HCT116 (cell line): Measurements from ENCODE around the gene ETFA. TPM values are rescaled to one million over a fixed set of nuclear protein-coding genes. Genes with fewer than 3 reads are reported as not detected.

Experiments
- ATAC-seq: fragments of 200-7000 bp; cut with Tn5 transposase; 2 replicates; pipeline ENCODE4 v1.9.1; 2020; ENCODE audit warnings: mild to moderate bottlenecking, moderate library complexity
- BruUV-seq: library from RNA; stranded (reverse); fragments of 400-500 nt; replicated peaks from 2 replicates; lab custom pipeline; 2021; lab: Mats Ljungman, UMichigan
- CTCF ChIA-PET: fragments of 300-600 bp; sonication (Branson Sonifier 250); formaldehyde crosslinking; loops from one replicate; lab custom pipeline; 2021; ENCODE audit warnings: antibody characterized with exemption; lab: Charles Lee
- POLR2A ChIA-PET: fragments of 300-600, 350-600 bp; sonication (Branson Sonifier 250); formaldehyde crosslinking; loops from one replicate; lab custom pipeline; 2021; ENCODE audit warnings: antibody characterized with exemption; lab: Charles Lee
- RAD21 ChIA-PET, 2 experiments: fragments of 300-600 bp; sonication (Branson Sonifier 250); formaldehyde crosslinking; loops; one replicate each; lab custom pipeline; 2023; ENCODE audit warnings: low total read pairs in 2 of 2; ENCODE audit not compliant: uncharacterized antibody in 2 of 2, unreplicated experiment in 2 of 2, low non-redundant PET in 1 of 2; lab: Charles Lee
- DNase-seq: peaks from one replicate; pipeline ENCODE4 v3.0.0-alpha.2; 2010; ENCODE audit warnings: low read depth, low spot score
- H2AFZ ChIP-seq: fragments of 200-600 bp; shearing (Covaris generic), sonication (generic); 2 replicates; pipeline ENCODE4 v1.6.1; 2017; ENCODE audit warnings: low read depth, mixed run types, mixed read lengths, antibody characterized with exemption, low read length; ENCODE audit not compliant: poor library complexity, severe bottlenecking
- H3K27ac ChIP-seq: 2 replicates; pipeline ENCODE4 v1.5.1; 2012; ENCODE audit warnings: low read depth, low read length
- H3K27me3 ChIP-seq: fragments of 200-600 bp; sonication (generic); 2 replicates; pipeline ENCODE4 v1.6.1; 2016; ENCODE audit warnings: mixed run types, low read length, mixed read lengths; ENCODE audit not compliant: insufficient read depth
- H3K36me3 ChIP-seq, 2 experiments: fragments of 200-500 bp in 1 of 2; fragments of 200-600 bp in 1 of 2; sonication (Bioruptor generic) in 1 of 2; sonication (generic) in 1 of 2; 2 replicates each; pipeline versions ENCODE4 v1.5.1 to v1.6.1; 2014 to 2016; ENCODE audit warnings: low read length in 2 of 2, inconsistent platforms in 1 of 2, mixed read lengths in 1 of 2, mixed run types in 1 of 2; ENCODE audit not compliant: insufficient read depth in 2 of 2, control insufficient read depth in 1 of 2
- H3K4me1 ChIP-seq, 2 experiments: fragments of 200-600 bp in 1 of 2; sonication (generic) in 1 of 2; 2 replicates each; pipeline versions ENCODE4 v1.5.1 to v1.6.1; 2012 to 2017; ENCODE audit warnings: low read length in 2 of 2, inconsistent platforms in 1 of 2, mild to moderate bottlenecking in 1 of 2, mixed read lengths in 1 of 2, mixed run types in 1 of 2, moderate library complexity in 1 of 2; ENCODE audit not compliant: insufficient read depth in 2 of 2, control insufficient read depth in 1 of 2
- H3K4me2 ChIP-seq: fragments of 200-600 bp; sonication (generic); 2 replicates; pipeline ENCODE4 v1.6.1; 2017; ENCODE audit warnings: mixed run types, low read length, mixed read lengths
- H3K4me3 ChIP-seq, 2 experiments: fragments of 200-600 bp in 1 of 2; sonication (generic) in 1 of 2; replicated peaks in 1 of 2; 2 replicates each; pipeline ENCODE4 v1.5.1; 2011 to 2016; ENCODE audit warnings: low read length in 2 of 2, control low read depth in 1 of 2, low read depth in 1 of 2, mild to moderate bottlenecking in 1 of 2, mixed read lengths in 1 of 2, mixed run types in 1 of 2
- H3K79me2 ChIP-seq: fragments of 200-600 bp; sonication (generic); 2 replicates; pipeline ENCODE4 v1.6.1; 2017; ENCODE audit warnings: mild to moderate bottlenecking, mixed run types, low read length, moderate library complexity, mixed read lengths; ENCODE audit not compliant: insufficient read depth
- H3K9ac ChIP-seq: fragments of 200-600 bp; sonication (generic); 2 replicates; pipeline ENCODE4 v1.6.1; 2016; ENCODE audit warnings: low read length, mixed read lengths
- H3K9me2 ChIP-seq: fragments of 200-600 bp; sonication (generic), shearing (Covaris generic); 2 replicates; pipeline ENCODE4 v1.6.1; 2017; ENCODE audit warnings: mixed run types, mild to moderate bottlenecking, moderate library complexity; ENCODE audit not compliant: insufficient read depth
- H3K9me3 ChIP-seq, 2 experiments: fragments of 200-500 bp in 1 of 2; fragments of 200-600 bp in 1 of 2; sonication (Bioruptor generic) in 1 of 2; sonication (generic) in 1 of 2; 2 replicates each; pipeline ENCODE4 v1.6.1; 2014 to 2017; ENCODE audit warnings: low read length in 2 of 2, mixed read lengths in 2 of 2, inconsistent platforms in 1 of 2, low read depth in 1 of 2, mild to moderate bottlenecking in 1 of 2, mixed run types in 1 of 2, moderate library complexity in 1 of 2; ENCODE audit not compliant: control insufficient read depth in 1 of 2, insufficient read depth in 1 of 2
- H4K20me1 ChIP-seq: fragments of 200-600 bp; sonication (generic), shearing (Covaris generic); 2 replicates; pipeline ENCODE4 v1.6.1; 2017; ENCODE audit warnings: mixed run types, mild to moderate bottlenecking, moderate library complexity; ENCODE audit not compliant: insufficient read depth
- ATF3 ChIP-seq: IDR thresholded peaks from 2 replicates; pipeline ENCODE4 v1.6.1; 2012
- CBX3 ChIP-seq: IDR thresholded peaks from 2 replicates; pipeline ENCODE4 v1.6.1; 2012; ENCODE audit warnings: low read depth
- CEBPB ChIP-seq: IDR thresholded peaks from 2 replicates; pipeline ENCODE4 v1.6.1; 2012; ENCODE audit warnings: low read depth
- CTCF ChIP-seq, 3 experiments: fragments of 200-600 bp in 1 of 3; sonication (generic) in 1 of 3; IDR thresholded peaks in 2 of 3; conservative IDR thresholded peaks in 1 of 3; 2 replicates each; pipeline ENCODE4 v1.5.1; 2012 to 2017; ENCODE audit warnings: low read depth in 2 of 3, low read length in 2 of 3, antibody characterized with exemption in 1 of 3, borderline replicate concordance in 1 of 3, control low read depth in 1 of 3, mild to moderate bottlenecking in 1 of 3, mixed read lengths in 1 of 3, mixed run types in 1 of 3, moderate library complexity in 1 of 3; ENCODE audit not compliant: insufficient read depth in 1 of 3
- EGR1 ChIP-seq: IDR thresholded peaks from 2 replicates; pipeline ENCODE4 v1.6.1; 2012; ENCODE audit warnings: low read depth
- EZH2 ChIP-seq: fragments of 200-600 bp; sonication (generic); IDR thresholded peaks from 2 replicates; pipeline ENCODE4 v1.6.1; 2017; ENCODE audit warnings: antibody characterized with exemption, mixed run types
- EZH2phosphoT487 ChIP-seq: fragments of 200-600 bp; IDR thresholded peaks from 2 replicates; pipeline ENCODE4 v1.6.1; 2018; ENCODE audit warnings: antibody characterized with exemption, borderline replicate concordance
- FOSL1 ChIP-seq: IDR thresholded peaks from 2 replicates; pipeline ENCODE4 v1.6.1; 2012; ENCODE audit warnings: low read depth
- MAX ChIP-seq: IDR thresholded peaks from 2 replicates; pipeline ENCODE4 v1.6.1; 2012
- POLR2A ChIP-seq: IDR thresholded peaks from 2 replicates; pipeline ENCODE4 v1.7.0; 2011; ENCODE audit warnings: borderline replicate concordance; ENCODE audit not compliant: insufficient read depth, insufficient read length; ENCODE audit errors: extremely low read depth
- RAD21 ChIP-seq: IDR thresholded peaks from 2 replicates; pipeline ENCODE4 v1.6.1; 2012; ENCODE audit warnings: low read depth, mild to moderate bottlenecking
- SIN3A ChIP-seq: IDR thresholded peaks from 2 replicates; pipeline ENCODE4 v1.6.1; 2012; ENCODE audit warnings: low read depth
- SP1 ChIP-seq: IDR thresholded peaks from 2 replicates; pipeline ENCODE4 v1.6.1; 2012; ENCODE audit warnings: low read depth
- TCF7L2 ChIP-seq: IDR thresholded peaks from 2 replicates; pipeline ENCODE4 v1.7.0; 2011; ENCODE audit warnings: borderline replicate concordance, inconsistent platforms; ENCODE audit not compliant: insufficient read depth, insufficient read length; ENCODE audit errors: extremely low read depth
- YY1 ChIP-seq: IDR thresholded peaks from 2 replicates; pipeline ENCODE4 v1.6.1; 2011; ENCODE audit warnings: low read length, low read depth, moderate library complexity, mild to moderate bottlenecking; ENCODE audit not compliant: insufficient replicate concordance; ENCODE audit errors: extremely low read depth
- ZFX ChIP-seq: fragments of 450-650 bp; IDR thresholded peaks from 2 replicates; pipeline ENCODE4 v1.6.1; 2017
- ZNF274 ChIP-seq: fragments of 200-500 bp; sonication (Bioruptor generic); IDR thresholded peaks from 2 replicates; pipeline ENCODE4 v1.6.1; 2014; ENCODE audit warnings: mild to moderate bottlenecking, low read depth, low read length, inconsistent platforms
- intact Hi-C: fragments of 100-400 bp; cut with micrococcal nuclease; formaldehyde crosslinking; loops from 2 replicates; pipeline ENCODE4 v1.10.0; 2022
- total RNA-seq: library from RNA; stranded (reverse); gene quantifications from one replicate; pipeline ENCODE4 v1.2.1, GENCODE V29; 2021; ENCODE audit not compliant: unreplicated experiment
- TF ChIP-seq, protein P1 (sequence below): IDR thresholded peaks from 2 replicates; pipeline ENCODE4 v1.6.1; 2012; ENCODE audit warnings: low read depth
- TF ChIP-seq, protein P2 (sequence below): IDR thresholded peaks from 2 replicates; pipeline ENCODE4 v1.6.1; 2011; ENCODE audit warnings: mild to moderate bottlenecking, low read length, moderate library complexity; ENCODE audit not compliant: insufficient replicate concordance; ENCODE audit errors: extremely low read depth

ETFA gene
- total RNA-seq, 1 experiment from 2014 or later: 144 TPM

DNA sequence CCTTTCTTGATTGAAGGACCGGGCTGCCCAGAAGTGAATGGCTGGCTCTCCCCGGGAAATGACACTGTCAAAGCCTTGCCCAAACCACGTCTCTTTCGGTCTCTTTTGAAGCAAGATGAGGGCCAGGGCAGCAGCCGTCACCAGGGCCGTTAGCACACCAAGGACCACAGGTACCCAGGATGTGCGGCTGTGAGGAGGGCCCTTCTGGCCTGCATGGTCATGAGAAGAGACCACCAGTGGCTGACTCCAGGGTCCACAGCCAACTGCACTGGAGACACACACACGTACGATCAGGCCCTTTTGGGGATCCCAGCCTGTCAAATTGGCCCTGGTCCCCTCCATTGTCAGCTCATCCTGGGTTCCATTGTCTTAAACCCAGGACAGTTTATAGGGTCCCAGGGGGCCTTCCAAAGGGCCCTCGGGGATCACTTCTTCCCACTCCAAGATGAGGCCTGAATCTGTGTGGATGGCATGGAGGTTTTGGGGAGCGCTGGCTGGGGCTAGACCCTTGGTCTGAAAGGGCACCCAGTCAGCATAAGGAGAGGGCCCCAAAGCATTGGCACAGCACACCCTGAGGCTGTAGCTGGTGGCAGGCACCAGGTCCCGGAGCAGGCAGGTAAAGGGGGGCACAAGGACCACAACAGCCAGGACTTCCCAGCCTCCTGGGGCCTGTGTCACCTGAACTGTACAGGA lies 50.9 kb downstream of the ETFA start:
- TF ChIP-seq POLR2A: no peak
- TF ChIP-seq ATF3: no peak
- TF ChIP-seq YY1: no peak
- no peak for TF ChIP-seq EZH2
- TF ChIP-seq MAX: no peak
- TF ChIP-seq EZH2phosphoT487: no peak
- TF ChIP-seq, protein P1, sequence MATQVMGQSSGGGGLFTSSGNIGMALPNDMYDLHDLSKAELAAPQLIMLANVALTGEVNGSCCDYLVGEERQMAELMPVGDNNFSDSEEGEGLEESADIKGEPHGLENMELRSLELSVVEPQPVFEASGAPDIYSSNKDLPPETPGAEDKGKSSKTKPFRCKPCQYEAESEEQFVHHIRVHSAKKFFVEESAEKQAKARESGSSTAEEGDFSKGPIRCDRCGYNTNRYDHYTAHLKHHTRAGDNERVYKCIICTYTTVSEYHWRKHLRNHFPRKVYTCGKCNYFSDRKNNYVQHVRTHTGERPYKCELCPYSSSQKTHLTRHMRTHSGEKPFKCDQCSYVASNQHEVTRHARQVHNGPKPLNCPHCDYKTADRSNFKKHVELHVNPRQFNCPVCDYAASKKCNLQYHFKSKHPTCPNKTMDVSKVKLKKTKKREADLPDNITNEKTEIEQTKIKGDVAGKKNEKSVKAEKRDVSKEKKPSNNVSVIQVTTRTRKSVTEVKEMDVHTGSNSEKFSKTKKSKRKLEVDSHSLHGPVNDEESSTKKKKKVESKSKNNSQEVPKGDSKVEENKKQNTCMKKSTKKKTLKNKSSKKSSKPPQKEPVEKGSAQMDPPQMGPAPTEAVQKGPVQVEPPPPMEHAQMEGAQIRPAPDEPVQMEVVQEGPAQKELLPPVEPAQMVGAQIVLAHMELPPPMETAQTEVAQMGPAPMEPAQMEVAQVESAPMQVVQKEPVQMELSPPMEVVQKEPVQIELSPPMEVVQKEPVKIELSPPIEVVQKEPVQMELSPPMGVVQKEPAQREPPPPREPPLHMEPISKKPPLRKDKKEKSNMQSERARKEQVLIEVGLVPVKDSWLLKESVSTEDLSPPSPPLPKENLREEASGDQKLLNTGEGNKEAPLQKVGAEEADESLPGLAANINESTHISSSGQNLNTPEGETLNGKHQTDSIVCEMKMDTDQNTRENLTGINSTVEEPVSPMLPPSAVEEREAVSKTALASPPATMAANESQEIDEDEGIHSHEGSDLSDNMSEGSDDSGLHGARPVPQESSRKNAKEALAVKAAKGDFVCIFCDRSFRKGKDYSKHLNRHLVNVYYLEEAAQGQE: no peak
- TF ChIP-seq CEBPB: no peak
- TF ChIP-seq CBX3: no peak
- TF ChIP-seq SP1: no peak
- TF ChIP-seq TCF7L2: no peak
- TF ChIP-seq FOSL1: no peak
- TF ChIP-seq ZNF274: no peak
- TF ChIP-seq SIN3A: no peak
- no peak for TF ChIP-seq CTCF (IDR thresholded peaks at IDR 0.05 in 2 of 3, conservative IDR thresholded peaks at IDR 0.05 in 1 of 3; ENCODE audit: borderline replicate concordance in 1 of 3, insufficient read depth in 1 of 3, low read depth in 2 of 3, low read length in 2 of 3)
- no peak for TF ChIP-seq RAD21
- TF ChIP-seq, protein P2, sequence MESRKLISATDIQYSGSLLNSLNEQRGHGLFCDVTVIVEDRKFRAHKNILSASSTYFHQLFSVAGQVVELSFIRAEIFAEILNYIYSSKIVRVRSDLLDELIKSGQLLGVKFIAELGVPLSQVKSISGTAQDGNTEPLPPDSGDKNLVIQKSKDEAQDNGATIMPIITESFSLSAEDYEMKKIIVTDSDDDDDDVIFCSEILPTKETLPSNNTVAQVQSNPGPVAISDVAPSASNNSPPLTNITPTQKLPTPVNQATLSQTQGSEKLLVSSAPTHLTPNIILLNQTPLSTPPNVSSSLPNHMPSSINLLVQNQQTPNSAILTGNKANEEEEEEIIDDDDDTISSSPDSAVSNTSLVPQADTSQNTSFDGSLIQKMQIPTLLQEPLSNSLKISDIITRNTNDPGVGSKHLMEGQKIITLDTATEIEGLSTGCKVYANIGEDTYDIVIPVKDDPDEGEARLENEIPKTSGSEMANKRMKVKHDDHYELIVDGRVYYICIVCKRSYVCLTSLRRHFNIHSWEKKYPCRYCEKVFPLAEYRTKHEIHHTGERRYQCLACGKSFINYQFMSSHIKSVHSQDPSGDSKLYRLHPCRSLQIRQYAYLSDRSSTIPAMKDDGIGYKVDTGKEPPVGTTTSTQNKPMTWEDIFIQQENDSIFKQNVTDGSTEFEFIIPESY: no peak
- TF ChIP-seq EGR1: no peak
- TF ChIP-seq ZFX: no peak
- TF ChIP-seq, all 23 proteins: peak for 0
- POLR2A ChIA-PET: no interaction called here
- CTCF ChIA-PET: no interaction called here

More for the DNA sequence above, 50.9 kb downstream of the ETFA start:
- Histone ChIP-seq H3K27me3 (no peaks in the 10 kb centered on the region), H3K9me3 (peaks cover 8 to 13% of the 10 kb centered on the region in 2 experiments; a peak in 3 of 4 replicates), H2AFZ (no peak overlapping the region), H3K9ac (no peak overlapping the region), H3K4me1 (no peaks in the 10 kb centered on the region), H3K27ac (no peak overlapping the region), H4K20me1 (no peaks in the 10 kb centered on the region), H3K4me3 (no peak overlapping the region), H3K36me3 (peaks cover 5 to 22% of the 10 kb centered on the region in 2 experiments; a peak in 3 of 4 replicates), H3K9me2 (no peaks in the 10 kb centered on the region), H3K4me2 (no peak overlapping the region), H3K79me2 (no peaks in the 10 kb centered on the region)
- intact Hi-C loops: no loop called here
- ATAC-seq (no peak), DNase-seq (no peak)
- RAD21 ChIA-PET: no interaction called here
- no TSS peak for BruUV-seq
